ENCODE data around the gene CSNK1G3. TPM values are rescaled to one million over a fixed set of nuclear protein-coding genes. Genes with fewer than 3 reads are reported as not detected.

The CSNK1G3 gene
- total and polyA plus RNA-seq, 2 of the 4 experiments (the other 2 are of a cell fraction), result 16.4 to 26.2 TPM

DNA sequence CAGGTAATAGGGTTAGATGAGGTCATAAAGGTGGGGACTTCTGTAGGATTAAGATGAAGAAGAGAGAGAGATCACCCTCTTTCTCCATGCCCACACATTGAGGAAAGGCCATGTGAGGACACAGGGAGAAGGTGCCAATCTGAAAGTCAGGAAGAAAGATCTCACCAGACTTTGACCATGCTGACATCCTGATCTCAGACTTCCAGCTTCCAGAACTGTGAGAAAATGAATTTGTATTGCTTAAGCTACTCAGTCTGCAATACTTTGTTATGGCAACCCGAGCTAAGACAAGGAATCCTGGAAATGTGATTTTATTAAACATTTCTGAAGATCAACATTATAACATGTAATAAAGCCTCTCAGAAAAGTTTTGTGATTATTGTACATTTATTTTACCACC lies 3.5 kb upstream of the CSNK1G3 start:
- peaks cover 0 to 7% of the 10 kb centered on the region in 2 experiments; a peak in 2 of 4 replicates for H3K79me1 ChIP-seq (ENCODE audit: low read depth in 1 of 2, low read length in 2 of 2)
- intact Hi-C loops (cut with micrococcal nuclease), result no loop called here
- ATAC-seq (ENCODE audit: low read depth) (no peak), DNase-seq (no peak)
- in situ Hi-C loops (cut with MboI; ENCODE audit: low sequenced_read_pairs), result no loop called here
- H3K4me3 ChIP-seq (ENCODE audit: insufficient read depth, low read depth, low read length), result no peak overlapping the region
- peaks cover 2% of the 10 kb centered on the region; the same call in 1 of the 2 replicates for H3K4me1 ChIP-seq (ENCODE audit: control insufficient read depth, insufficient read depth, low read length)
- no peak overlapping the region for H2BK20ac ChIP-seq (ENCODE audit: low read depth, low read length)
- H4K8ac ChIP-seq (ENCODE audit: low read depth in 2 of 2, low read length in 2 of 2), result no peak overlapping the region
- no peak overlapping the region for H2AK9ac ChIP-seq (replicated peaks; ENCODE audit: low read depth, low read length, poor library complexity)
- no peak overlapping the region for H4K5ac ChIP-seq (ENCODE audit: low read depth, low read length)
- no CpG with 5 or more reads among the region's 1 CpG for WGBS, 2 experiments (ENCODE audit: extremely low coverage in 2 of 2, insufficient read length in 1 of 2)
- H3K36me3 ChIP-seq (ENCODE audit: control insufficient read depth, insufficient read depth, low read length), result no peaks in the 10 kb centered on the region
- no peak overlapping the region for H3K14ac ChIP-seq (replicated peaks; ENCODE audit: low read depth, low read length)
- H3K27me3 ChIP-seq (ENCODE audit: control insufficient read depth, insufficient read depth, low read length), result peaks cover 3% of the 10 kb centered on the region; the same call in 1 of the 2 replicates
- dilution Hi-C loops (cut with HindIII; ENCODE audit: low sequenced_read_pairs, unreplicated experiment), result no loop called here
- CTCF ChIA-PET, result interaction anchor here (1.5 to 2.1 kb wide), 2 partner anchors 12 to 85 kb away, joined by 5 to 7 read pairs; partner anchors contain the start of gene CEP120
- no peak overlapping the region for H3K4me2 ChIP-seq (ENCODE audit: low read depth, low read length)
- no peaks in the 10 kb centered on the region for H3K9me3 ChIP-seq (ENCODE audit: control insufficient read depth, insufficient read depth, low read length)
- H3K23ac ChIP-seq (ENCODE audit: low read depth, low read length), result no peak overlapping the region
- TF ChIP-seq CEBPB (IDR thresholded peaks at IDR 0.05; ENCODE audit: low read depth, low read length) (no peak), MXI1 (IDR thresholded peaks at IDR 0.05; ENCODE audit: borderline replicate concordance, low read depth, low read length) (no peak), SMC3 (IDR thresholded peaks at IDR 0.05; ENCODE audit: low read depth, low read length) (no peak), NFE2L2 (IDR thresholded peaks at IDR 0.05; ENCODE audit: low read depth, low read length) (no peak), ELK1 (IDR thresholded peaks at IDR 0.05; ENCODE audit: borderline replicate concordance, low read depth, low read length) (no peak), MAZ (IDR thresholded peaks at IDR 0.05; ENCODE audit: borderline replicate concordance, low read depth, low read length) (no peak), RAD21 (IDR thresholded peaks at IDR 0.05; ENCODE audit: low read length) (no peak), POLR2A (IDR thresholded peaks at IDR 0.05; ENCODE audit: low read depth, low read length) (no peak), RFX5 (IDR thresholded peaks at IDR 0.05; ENCODE audit: low read depth, low read length) (no peak), MAFK (IDR thresholded peaks at IDR 0.05; ENCODE audit: low read depth, low read length) (no peak), CHD1 (IDR thresholded peaks at IDR 0.05; ENCODE audit: low read depth, low read length) (no peak), FOS (IDR thresholded peaks at IDR 0.05; ENCODE audit: low read depth, low read length) (no peak), RCOR1 (IDR thresholded peaks at IDR 0.05; ENCODE audit: insufficient replicate concordance, low read length) (no peak), BHLHE40 (IDR thresholded peaks at IDR 0.05; ENCODE audit: low read depth, low read length) (no peak)
- TF ChIP-seq, protein P1, sequence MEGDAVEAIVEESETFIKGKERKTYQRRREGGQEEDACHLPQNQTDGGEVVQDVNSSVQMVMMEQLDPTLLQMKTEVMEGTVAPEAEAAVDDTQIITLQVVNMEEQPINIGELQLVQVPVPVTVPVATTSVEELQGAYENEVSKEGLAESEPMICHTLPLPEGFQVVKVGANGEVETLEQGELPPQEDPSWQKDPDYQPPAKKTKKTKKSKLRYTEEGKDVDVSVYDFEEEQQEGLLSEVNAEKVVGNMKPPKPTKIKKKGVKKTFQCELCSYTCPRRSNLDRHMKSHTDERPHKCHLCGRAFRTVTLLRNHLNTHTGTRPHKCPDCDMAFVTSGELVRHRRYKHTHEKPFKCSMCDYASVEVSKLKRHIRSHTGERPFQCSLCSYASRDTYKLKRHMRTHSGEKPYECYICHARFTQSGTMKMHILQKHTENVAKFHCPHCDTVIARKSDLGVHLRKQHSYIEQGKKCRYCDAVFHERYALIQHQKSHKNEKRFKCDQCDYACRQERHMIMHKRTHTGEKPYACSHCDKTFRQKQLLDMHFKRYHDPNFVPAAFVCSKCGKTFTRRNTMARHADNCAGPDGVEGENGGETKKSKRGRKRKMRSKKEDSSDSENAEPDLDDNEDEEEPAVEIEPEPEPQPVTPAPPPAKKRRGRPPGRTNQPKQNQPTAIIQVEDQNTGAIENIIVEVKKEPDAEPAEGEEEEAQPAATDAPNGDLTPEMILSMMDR (conservative IDR thresholded peaks at IDR 0.05; ENCODE audit: low read depth, low read length), result no peak
- TF ChIP-seq, protein P2, sequence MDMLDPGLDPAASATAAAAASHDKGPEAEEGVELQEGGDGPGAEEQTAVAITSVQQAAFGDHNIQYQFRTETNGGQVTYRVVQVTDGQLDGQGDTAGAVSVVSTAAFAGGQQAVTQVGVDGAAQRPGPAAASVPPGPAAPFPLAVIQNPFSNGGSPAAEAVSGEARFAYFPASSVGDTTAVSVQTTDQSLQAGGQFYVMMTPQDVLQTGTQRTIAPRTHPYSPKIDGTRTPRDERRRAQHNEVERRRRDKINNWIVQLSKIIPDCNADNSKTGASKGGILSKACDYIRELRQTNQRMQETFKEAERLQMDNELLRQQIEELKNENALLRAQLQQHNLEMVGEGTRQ (IDR thresholded peaks at IDR 0.05; ENCODE audit: low read depth, low read length), result no peak
- no peak overlapping the region for H3K27ac ChIP-seq (ENCODE audit: insufficient read depth, low read length)
- H3K9me1 ChIP-seq (ENCODE audit: insufficient read depth, low read length), result no peaks in the 10 kb centered on the region
- H3K18ac ChIP-seq (ENCODE audit: low read depth, low read length), result no peak overlapping the region
- H2BK15ac ChIP-seq (ENCODE audit: low read depth, low read length), result no peak overlapping the region
- H2BK120ac ChIP-seq (ENCODE audit: low read depth, low read length), result no peak overlapping the region
- H4K91ac ChIP-seq (ENCODE audit: insufficient read depth, low read depth, low read length), result no peak overlapping the region
- H4K20me1 ChIP-seq (ENCODE audit: insufficient read depth, low read length), result peaks cover 6% of the 10 kb centered on the region
- no peak overlapping the region for H3K9ac ChIP-seq (ENCODE audit: low read depth, low read length)
- H3K4ac ChIP-seq (ENCODE audit: low read depth, low read length), result no peak overlapping the region
- no peak overlapping the region for H2BK5ac ChIP-seq (ENCODE audit: low read depth, low read length, poor library complexity, severe bottlenecking)
- POLR2A ChIA-PET (ENCODE audit: unreplicated experiment), result no interaction called here
- H3K56ac ChIP-seq (ENCODE audit: extremely low read depth, insufficient read depth, low read length), result no peak overlapping the region
- no peak overlapping the region for H2AK5ac ChIP-seq (ENCODE audit: low read depth, low read length)
- H2AFZ ChIP-seq (replicated peaks; ENCODE audit: low read length, poor library complexity), result no peak overlapping the region
- no TSS peak for BruUV-seq (replicated peaks)

Measured in IMR-90 (cell line).